GM12892 (cell line): ENCODE data around the gene ETV3.

Source experiments
- POLR2AphosphoS5 ChIP-seq: IDR thresholded peaks from 2 replicates; pipeline ENCODE4 v1.6.1; 2011; ENCODE audit warnings: low read depth, low read length, control low read depth
- TAF1 ChIP-seq: IDR thresholded peaks from 2 replicates; pipeline ENCODE4 v1.6.1; 2011; ENCODE audit warnings: low read depth, mild to moderate bottlenecking, control low read depth, low read length, borderline replicate concordance

DNA sequence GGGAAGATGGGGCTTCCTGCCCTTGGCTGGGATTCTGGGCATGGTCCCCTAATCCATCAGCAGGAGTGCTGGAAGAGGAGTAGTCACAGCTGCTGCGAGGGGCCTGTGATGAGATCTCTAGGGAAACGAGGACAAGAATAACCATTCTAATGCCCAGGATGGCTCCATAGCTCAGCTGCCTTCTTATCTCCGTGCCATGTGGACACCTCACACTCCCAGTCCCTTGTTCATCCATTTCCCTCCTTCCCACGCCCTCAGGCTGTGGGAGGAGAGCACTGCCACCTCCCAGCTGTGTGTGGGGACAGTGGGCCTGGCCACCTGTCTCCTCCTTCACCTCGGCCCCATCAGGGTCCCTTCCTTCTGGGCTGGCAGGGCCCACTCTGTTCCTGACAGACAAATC is 16.1 kb upstream of the ETV3 start:
- TF ChIP-seq TAF1: no peak
- no peak for TF ChIP-seq POLR2AphosphoS5
